Mucosa of stomach (tissue), 1 donor: ENCODE data around the gene FAM43B.
"Not testable (repeated sequence)": the region's sequence is repeated elsewhere in the genome, so short reads cannot be mapped to it uniquely, and the experiment has no call there.

ENCODE experiments used
- H3K27me3 ChIP-seq: one replicate; pipeline ENCODE4 v1.7.0; 2013; ENCODE audit warnings: mild to moderate bottlenecking, low read length; ENCODE audit not compliant: control insufficient read depth, insufficient read depth
- H3K36me3 ChIP-seq: one replicate; pipeline ENCODE4 v1.7.0; 2013; ENCODE audit warnings: low read length; ENCODE audit not compliant: control insufficient read depth, insufficient read depth
- H3K4me1 ChIP-seq: one replicate; pipeline ENCODE4 v1.7.0; 2013; ENCODE audit warnings: mild to moderate bottlenecking, low read length; ENCODE audit not compliant: control insufficient read depth, insufficient read depth
- H3K4me3 ChIP-seq: one replicate; pipeline ENCODE4 v1.7.0; 2013; ENCODE audit warnings: low read length
- H3K9ac ChIP-seq: one replicate; pipeline ENCODE4 v1.7.0; 2013; ENCODE audit warnings: mild to moderate bottlenecking, low read length, moderate library complexity
- H3K9me3 ChIP-seq: one replicate; pipeline ENCODE4 v1.7.0; 2013; ENCODE audit warnings: mild to moderate bottlenecking, low read length, moderate library complexity; ENCODE audit not compliant: control insufficient read depth
- donor health status: Pancreatic carcinoma.

Gene FAM43B, protein sequence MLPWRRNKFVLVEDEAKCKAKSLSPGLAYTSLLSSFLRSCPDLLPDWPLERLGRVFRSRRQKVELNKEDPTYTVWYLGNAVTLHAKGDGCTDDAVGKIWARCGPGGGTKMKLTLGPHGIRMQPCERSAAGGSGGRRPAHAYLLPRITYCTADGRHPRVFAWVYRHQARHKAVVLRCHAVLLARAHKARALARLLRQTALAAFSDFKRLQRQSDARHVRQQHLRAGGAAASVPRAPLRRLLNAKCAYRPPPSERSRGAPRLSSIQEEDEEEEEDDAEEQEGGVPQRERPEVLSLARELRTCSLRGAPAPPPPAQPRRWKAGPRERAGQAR

DNA sequence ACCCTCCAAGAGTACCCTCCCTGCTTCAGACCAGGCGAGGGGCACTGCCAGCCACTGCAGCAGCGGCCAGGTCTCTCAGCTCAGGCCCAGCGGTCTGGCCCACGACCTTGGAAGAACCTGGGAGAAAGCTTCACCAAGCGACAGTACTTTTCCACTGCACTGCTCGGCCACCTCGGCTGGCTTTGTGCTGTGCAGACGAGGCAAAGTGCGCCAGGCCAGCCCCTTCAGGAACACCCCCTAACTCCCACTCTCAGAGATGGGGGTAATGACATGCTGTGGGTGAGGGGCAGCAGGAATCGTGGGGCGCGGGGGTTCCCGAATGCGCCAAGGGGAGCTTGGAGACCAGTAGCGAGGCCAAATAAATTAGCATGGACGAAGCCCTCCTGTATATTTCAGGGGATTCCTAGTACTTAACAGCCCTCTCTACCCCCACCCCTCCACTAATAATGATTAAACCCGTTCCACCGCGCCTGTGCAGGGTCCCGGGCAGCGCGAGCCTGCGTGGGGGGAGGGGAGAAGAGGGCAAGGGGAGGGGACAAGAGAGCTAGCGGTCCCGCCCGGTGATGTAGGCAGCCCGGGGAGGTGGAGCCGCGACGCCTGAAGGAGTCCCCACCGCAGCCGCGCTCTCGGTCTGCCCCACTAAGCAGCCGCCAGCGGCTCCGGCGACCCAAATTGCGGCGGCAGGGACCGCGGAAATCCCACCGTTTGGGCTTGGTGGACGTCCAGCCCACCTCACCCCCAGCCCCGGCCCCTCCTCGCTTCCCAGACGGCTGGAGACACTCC, at the start of gene FAM43B:
FAM43B (plus strand) TSS at position 629 of the 783 bp plus-strand sequence. CDS start 401 bp downstream, outside the sequence.
- Histone ChIP-seq H3K4me1 (no peaks in the 10 kb centered on the region), H3K36me3 (no peaks in the 10 kb centered on the region), H3K9ac (no peak within 1 kb of the TSS), H3K27me3 (peaks cover 54% of the 10 kb centered on the region), H3K4me3 (no peak within 1 kb of the TSS), H3K9me3 (no peaks in the 10 kb centered on the region)

DNA sequence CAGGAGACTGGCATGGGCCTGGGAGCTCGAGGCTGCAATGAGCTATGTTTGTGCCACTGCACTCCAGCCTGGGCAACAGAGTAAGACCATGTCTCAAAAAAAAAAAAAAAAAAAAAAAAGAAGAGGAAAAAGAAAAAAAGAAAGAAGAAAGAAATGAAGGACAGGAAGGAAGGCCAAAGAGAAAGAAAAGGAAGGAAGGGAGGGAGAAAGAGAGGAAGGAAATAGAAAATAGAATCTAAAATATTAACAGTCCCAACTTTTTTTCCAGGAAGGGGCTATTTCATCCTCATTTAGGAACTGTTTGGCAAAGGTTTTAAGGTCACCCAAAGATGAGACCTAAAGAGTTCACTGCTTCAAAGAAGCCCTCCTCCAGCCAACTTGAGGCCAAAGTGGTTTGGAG, 46.9 kb upstream of the FAM43B start:
- Histone ChIP-seq H3K9me3 (no peaks in the 10 kb centered on the region), H3K4me1 (peaks cover 7% of the 10 kb centered on the region), H3K9ac (no peak overlapping the region), H3K36me3 (no peaks in the 10 kb centered on the region), H3K4me3 (no peak overlapping the region), H3K27me3 (no peaks in the 10 kb centered on the region)

DNA sequence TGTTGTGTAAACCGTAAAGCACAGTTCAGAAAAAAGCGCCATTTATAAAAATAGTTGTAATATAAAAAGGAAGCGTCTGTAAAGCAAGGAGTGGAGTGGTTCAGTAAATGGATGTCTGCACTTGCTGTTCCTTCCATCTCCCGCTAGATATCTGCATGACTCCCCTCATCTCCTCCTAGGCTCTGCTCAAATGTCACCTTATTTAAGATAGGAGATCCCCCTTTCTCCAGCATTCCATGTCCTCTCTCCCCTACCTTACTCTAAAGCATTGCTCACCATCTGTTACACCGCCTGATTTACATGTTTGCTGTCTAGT, 45.2 kb upstream of the FAM43B start:
- H3K4me1 ChIP-seq, result peaks cover 7% of the 10 kb centered on the region
- H3K9ac ChIP-seq, result peak overlapping the region; percentile 83
- no peaks in the 10 kb centered on the region for H3K36me3 ChIP-seq
- H3K27me3 ChIP-seq, result peaks cover 4% of the 10 kb centered on the region
- H3K4me3 ChIP-seq, result peak overlapping the region; percentile 88
- no peaks in the 10 kb centered on the region for H3K9me3 ChIP-seq

DNA sequence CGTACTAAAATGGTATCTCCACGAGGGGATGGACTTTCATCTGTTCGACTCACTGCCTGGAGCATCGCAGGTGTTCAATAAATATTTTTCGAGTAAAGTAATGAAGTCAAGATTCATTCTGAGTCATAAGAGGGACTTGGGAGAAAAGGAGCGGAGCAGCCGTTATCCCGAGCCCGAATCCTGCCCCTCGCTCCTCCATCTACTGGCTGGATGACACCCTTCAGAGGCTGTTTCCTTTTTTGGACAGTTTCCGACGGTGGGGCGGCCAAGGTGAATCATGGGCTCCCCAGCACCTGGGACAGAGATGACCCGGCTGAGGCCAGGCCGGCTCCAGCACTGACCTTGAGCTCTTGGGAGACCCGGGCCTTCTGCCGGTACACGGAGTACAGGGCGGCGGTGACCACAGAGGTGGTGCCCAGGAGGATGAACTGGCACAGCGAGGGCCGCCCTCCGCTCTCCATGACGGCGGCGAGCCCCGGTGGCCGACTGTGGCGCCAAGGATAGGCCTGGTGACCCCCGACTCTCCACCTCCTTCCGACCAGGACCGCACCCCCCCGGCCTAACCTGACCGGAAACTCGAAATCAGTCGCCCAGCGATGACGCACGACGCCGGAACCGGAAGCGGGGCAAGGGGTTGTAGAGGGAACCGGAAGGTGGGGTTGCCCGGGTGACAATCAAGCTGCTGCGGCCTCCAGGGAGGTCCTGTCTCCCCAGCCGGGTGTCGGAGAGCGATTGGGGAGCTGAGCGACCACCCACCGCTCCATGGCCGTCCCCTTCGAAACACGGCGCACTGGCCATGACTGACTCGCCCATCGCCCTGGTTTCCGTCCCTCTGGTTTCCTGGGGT, 44.6 kb upstream of the FAM43B start, which contains the start of gene MUL1:
MUL1 (minus strand) TSS at position 588 of the 847 bp plus-strand sequence; CDS start at position 461, 127 bp downstream.
- H3K27me3 ChIP-seq, result peaks cover 4% of the 10 kb centered on the region
- peak within 1 kb of the TSS; percentile 83 for H3K9ac ChIP-seq
- no peaks in the 10 kb centered on the region for H3K9me3 ChIP-seq
- peaks cover 7% of the 10 kb centered on the region for H3K4me1 ChIP-seq
- H3K36me3 ChIP-seq, result no peaks in the 10 kb centered on the region
- H3K4me3 ChIP-seq, result peak within 1 kb of the TSS; percentile 88

DNA sequence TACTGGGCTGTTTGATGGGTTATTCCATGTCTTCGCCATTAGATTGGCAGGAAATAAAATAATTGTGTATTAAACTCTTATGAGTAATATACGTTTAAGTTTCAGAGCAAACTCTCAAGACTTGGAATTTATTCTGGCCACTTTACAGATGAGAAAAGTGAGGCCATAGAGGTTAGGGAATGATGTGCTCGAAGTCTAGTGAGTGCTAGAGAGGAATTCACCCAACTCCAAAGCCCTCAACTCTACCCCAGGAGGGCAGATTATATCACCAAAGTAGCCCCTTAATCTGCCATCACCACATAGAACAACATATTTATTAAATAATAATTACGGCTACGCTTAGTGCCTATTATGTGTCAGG, 44.0 kb upstream of the FAM43B start:
- Histone ChIP-seq H3K36me3 (no peaks in the 10 kb centered on the region), H3K4me1 (peaks cover 7% of the 10 kb centered on the region), H3K9ac (peak overlapping the region; percentile 83), H3K9me3 (no peaks in the 10 kb centered on the region), H3K4me3 (peak overlapping the region; percentile 88), H3K27me3 (peaks cover 4% of the 10 kb centered on the region)

DNA sequence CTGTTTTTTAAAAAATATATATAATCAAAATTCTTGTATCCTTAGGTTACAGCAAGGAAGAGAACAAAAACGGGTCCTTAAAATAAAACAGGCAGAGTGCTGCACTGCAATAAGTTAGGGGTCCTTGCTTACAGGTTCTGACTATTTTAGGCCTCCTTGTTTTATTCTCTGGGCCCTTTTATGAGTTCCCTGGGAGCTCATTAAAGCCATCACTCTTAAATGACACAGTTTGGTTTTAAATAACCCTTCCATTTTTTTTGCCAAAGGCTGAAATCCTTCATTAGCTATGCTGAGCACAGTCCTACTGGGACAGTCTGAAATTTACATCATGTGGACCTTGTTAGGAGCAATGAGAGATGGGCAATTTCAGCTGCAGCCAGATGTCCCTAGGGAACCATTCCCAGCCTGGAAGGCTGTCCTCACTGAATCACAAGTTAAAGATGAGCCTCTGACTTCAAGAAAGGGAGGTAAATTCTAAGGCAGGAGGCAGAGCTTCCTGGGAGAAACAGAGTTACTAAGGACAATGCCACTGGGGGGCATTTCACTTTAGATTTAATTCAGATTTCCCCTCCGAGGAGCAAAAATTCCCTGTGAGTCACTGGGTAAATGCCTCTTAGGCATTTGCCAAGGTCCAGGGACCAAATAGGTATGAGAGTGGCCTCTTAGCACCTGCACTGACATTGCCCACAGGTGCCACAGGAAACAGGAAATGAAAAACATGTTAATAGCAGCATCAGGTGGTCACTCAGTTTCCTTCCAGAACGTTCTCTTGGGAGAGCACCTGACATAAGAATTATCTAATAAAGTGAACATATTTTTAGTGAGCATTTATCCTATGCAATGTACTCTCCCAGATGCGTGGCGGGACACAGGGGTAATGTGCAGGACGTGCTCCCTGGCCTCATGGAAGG, 40.6 kb upstream of the FAM43B start:
- Histone ChIP-seq H3K9ac (no peak overlapping the region), H3K4me1 (peaks cover 6% of the 10 kb centered on the region), H3K9me3 (no peaks in the 10 kb centered on the region), H3K36me3 (no peaks in the 10 kb centered on the region), H3K4me3 (no peak overlapping the region), H3K27me3 (peaks cover 4% of the 10 kb centered on the region)

DNA sequence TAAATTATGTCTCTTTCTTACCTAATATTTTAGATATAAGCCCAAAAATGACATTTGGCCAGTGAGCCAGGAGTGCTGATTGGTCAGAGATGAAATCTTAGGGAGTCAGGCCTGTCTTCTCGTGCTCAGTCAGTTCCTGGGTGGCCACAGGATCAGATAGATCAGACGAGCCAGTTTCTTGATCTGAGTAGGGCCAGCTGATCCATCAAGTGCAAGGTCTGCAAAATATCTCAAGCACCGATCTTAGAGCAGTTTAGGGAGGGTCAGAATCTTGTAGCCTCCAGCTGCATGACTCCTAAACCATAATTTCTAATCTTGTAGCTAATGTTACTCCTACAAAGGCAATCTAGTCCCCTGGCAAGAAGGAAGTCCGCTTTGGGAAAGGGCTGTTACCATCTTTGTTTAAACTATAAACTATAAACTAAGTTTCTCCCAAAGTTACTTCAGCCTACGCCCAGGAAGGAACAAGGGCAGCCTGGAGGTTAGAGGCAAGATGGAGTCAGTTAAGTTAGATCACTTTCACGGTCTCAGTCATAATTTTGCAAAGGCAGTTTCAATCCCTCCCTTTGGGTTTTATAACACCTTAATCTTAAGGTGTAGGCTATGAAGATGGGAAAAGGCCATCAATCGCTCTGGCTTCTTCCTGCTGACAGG, 32.6 kb upstream of the FAM43B start:
- H3K27me3 ChIP-seq, result not testable (repeated sequence)

DNA sequence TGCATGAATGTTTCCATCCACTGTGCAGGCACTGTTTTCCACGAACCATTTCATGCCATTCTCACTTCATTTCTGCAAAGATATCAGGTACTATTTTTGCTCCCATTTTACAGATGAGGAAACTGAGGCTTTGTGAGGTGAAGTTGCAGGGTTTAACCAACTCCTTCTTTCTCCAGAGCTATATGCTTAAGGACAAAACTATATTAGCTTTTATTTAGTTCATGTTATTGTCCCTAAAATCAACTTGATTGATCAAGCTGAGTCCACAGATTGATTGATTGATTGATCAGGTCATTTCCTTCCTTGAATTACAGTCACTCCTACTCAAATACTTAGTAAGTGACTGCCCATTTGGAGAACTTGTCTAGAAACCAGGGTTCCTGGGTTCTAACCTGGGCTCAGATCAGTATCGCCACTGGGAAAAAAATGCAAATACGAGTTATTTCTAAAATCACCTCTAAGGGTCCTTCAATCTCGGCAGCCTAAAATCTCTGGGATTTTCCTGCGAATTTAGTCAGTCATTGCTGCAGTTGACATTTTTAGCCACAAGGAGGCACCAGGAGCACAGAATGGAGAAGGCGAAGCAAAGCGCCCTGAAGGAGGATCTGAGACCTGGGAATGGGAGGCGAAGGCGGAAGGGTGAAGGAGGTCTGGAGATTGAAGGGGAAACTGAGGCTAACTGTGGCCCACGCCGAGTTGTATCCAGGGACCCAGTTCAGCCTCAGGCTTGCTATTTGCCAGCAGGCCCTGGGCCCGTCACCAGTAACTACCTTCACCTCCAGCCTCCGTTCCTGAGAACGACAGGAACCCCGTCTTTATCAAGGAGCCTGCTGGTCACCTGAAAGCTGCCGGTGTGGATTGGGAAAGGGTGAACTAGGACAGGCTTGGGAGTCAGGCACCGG, 30.2 kb upstream of the FAM43B start:
- H3K9ac ChIP-seq, result peak overlapping the region; percentile 18
- H3K27me3 ChIP-seq, result peaks cover 5% of the 10 kb centered on the region
- H3K36me3 ChIP-seq, result no peaks in the 10 kb centered on the region
- no peak overlapping the region for H3K4me3 ChIP-seq
- H3K4me1 ChIP-seq, result peaks cover 3% of the 10 kb centered on the region
- H3K9me3 ChIP-seq, result no peaks in the 10 kb centered on the region

More for the DNA sequence above, 32.6 kb upstream of the FAM43B start:
- not testable (repeated sequence) for H3K4me3 ChIP-seq, H3K36me3 ChIP-seq, H3K9ac ChIP-seq, H3K9me3 ChIP-seq, H3K4me1 ChIP-seq

DNA sequence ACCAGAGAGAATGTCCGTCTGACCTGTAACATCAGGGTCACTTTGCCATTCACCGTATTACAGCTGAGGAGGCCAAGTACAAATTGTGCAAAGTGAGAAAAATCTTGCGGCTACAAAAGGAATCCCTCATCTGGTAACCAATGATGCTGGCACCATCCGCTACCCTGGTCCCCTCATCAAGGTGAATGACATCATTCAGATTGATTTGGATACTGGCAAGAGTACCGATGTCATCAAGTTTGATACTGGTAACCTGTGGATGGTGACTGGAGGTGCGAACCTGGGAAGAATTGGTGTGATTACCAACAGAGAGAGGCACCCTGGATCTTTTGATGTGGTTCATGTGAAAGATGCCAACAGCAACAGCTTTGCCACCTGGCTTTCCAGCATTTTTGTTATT, 26.1 kb upstream of the FAM43B start:
- Histone ChIP-seq H3K4me1 (peaks cover 3% of the 10 kb centered on the region), H3K4me3 (no peak overlapping the region), H3K9me3 (no peaks in the 10 kb centered on the region), H3K9ac (no peak overlapping the region), H3K27me3 (peaks cover 9% of the 10 kb centered on the region), H3K36me3 (no peaks in the 10 kb centered on the region)

DNA sequence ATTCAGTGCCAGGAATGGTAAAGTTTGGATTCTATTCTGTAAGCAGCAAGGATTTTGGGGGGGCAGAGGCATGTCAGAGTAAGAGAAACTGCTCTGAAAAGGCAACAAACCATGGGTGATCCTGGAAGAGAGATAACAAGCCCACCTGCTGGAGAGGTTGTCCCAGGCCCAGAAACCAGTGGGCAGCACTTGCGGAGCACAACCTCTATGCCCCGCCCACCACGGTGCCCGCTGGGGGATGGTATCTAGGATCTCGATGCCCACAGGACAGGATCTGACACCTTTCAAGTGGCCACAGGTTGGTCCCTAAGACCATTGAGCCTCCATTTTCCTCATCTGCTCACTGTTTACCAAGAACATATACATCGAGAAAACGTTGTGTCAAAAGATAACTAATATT, 24.2 kb upstream of the FAM43B start:
- no peak overlapping the region for H3K9ac ChIP-seq
- no peaks in the 10 kb centered on the region for H3K4me1 ChIP-seq
- peaks cover 14% of the 10 kb centered on the region for H3K27me3 ChIP-seq
- no peaks in the 10 kb centered on the region for H3K9me3 ChIP-seq
- no peaks in the 10 kb centered on the region for H3K36me3 ChIP-seq
- H3K4me3 ChIP-seq, result no peak overlapping the region
